Natural killer cell (primary cell): ENCODE data around the gene SRGAP3. TPM values are rescaled to one million over a fixed set of nuclear protein-coding genes. Genes with fewer than 3 reads are reported as not detected.
"Not testable (repeated sequence)": the region's sequence is repeated elsewhere in the genome, so short reads cannot be mapped to it uniquely, and the experiment has no call there.

Experiments used
- ATAC-seq, 3 donors: fragments of 150-1000 bp in 2 of 3; fragments of 200-7000 bp in 1 of 3; cut with Tn5 transposase; 1 replicate in 1 of 3; 2 replicates in 2 of 3; pipeline ENCODE4 v1.10.0; 2021; ENCODE audit warnings: mild to moderate bottlenecking in 2 of 3, moderate library complexity in 2 of 3
- DNase-seq, 2 donors: peaks; one replicate each; pipeline versions ENCODE4 v3.0.0 to v3.0.0-alpha.2; 2013 to 2021; ENCODE audit warnings: mixed read lengths in 1 of 2
- H3K27ac ChIP-seq: one replicate; pipeline ENCODE4 v1.5.1; 2013; ENCODE audit warnings: mild to moderate bottlenecking, low read length
- H3K27me3 ChIP-seq: one replicate; pipeline ENCODE4 v1.6.1; 2013; ENCODE audit warnings: low read length; ENCODE audit not compliant: control insufficient read depth, insufficient read depth
- H3K36me3 ChIP-seq: one replicate; pipeline ENCODE4 v1.6.1; 2013; ENCODE audit warnings: low read length; ENCODE audit not compliant: control insufficient read depth, insufficient read depth
- H3K4me1 ChIP-seq: one replicate; pipeline ENCODE4 v1.6.1; 2013; ENCODE audit warnings: low read length; ENCODE audit not compliant: control insufficient read depth, insufficient read depth
- H3K4me3 ChIP-seq: one replicate; pipeline ENCODE4 v1.5.1; 2013; ENCODE audit warnings: low read length
- H3K9me3 ChIP-seq: one replicate; pipeline ENCODE4 v1.6.1; 2013; ENCODE audit warnings: low read length; ENCODE audit not compliant: control insufficient read depth, insufficient read depth
- H3K27ac Mint-ChIP-seq, 2 donors: one replicate each; pipeline ENCODE4 v1.8.0; 2022; ENCODE audit warnings: mild to moderate bottlenecking in 2 of 2, mixed read lengths in 2 of 2, moderate library complexity in 1 of 2
- H3K27me3 Mint-ChIP-seq, 2 donors: one replicate each; pipeline ENCODE4 v1.8.0; 2022; ENCODE audit warnings: low read depth in 2 of 2, mixed read lengths in 2 of 2
- H3K36me3 Mint-ChIP-seq: one replicate; pipeline ENCODE4 v1.8.0; 2022; ENCODE audit warnings: mixed read lengths
- H3K4me1 Mint-ChIP-seq, 2 donors: one replicate each; pipeline ENCODE4 v1.8.0; 2022; ENCODE audit warnings: mixed read lengths in 2 of 2
- H3K4me3 Mint-ChIP-seq: one replicate; pipeline ENCODE4 v1.8.0; 2022; ENCODE audit warnings: mild to moderate bottlenecking, moderate library complexity, mixed read lengths
- H3K9me3 Mint-ChIP-seq, 2 donors: one replicate each; pipeline ENCODE4 v1.8.0; 2022; ENCODE audit warnings: mixed read lengths in 2 of 2
- WGBS: methylation state at CpG from one replicate; pipeline ENCODE4 v1.1.7; 2013; ENCODE audit warnings: missing lambda C conversion rate; ENCODE audit not compliant: insufficient coverage; 5-methylcytosine and 5-hydroxymethylcytosine counted together
- intact Hi-C: fragments of 100-400 bp; cut with micrococcal nuclease; formaldehyde crosslinking; loops from one replicate; pipeline ENCODE4 v1.14.2; 2022
- total RNA-seq, 4 donors: library from RNA; stranded (reverse); fragments of 120-200 nt in 1 of 4; gene quantifications; one replicate each; pipeline versions ENCODE4 v1.2.3 to v1.2.4, GENCODE V29; 2013 to 2022
- TF ChIP-seq, protein P1 (sequence below): fragments of 200-600 bp; IDR thresholded peaks from one replicate; pipeline ENCODE4 v1.8.0; 2022; ENCODE audit warnings: antibody characterized with exemption

SRGAP3 gene
- total RNA-seq, 3 donors from 2014 or later (not counting 1 experiment from before 2014, with no cell fraction given): 2.5 to 14.9 (median 3.0) TPM

DNA sequence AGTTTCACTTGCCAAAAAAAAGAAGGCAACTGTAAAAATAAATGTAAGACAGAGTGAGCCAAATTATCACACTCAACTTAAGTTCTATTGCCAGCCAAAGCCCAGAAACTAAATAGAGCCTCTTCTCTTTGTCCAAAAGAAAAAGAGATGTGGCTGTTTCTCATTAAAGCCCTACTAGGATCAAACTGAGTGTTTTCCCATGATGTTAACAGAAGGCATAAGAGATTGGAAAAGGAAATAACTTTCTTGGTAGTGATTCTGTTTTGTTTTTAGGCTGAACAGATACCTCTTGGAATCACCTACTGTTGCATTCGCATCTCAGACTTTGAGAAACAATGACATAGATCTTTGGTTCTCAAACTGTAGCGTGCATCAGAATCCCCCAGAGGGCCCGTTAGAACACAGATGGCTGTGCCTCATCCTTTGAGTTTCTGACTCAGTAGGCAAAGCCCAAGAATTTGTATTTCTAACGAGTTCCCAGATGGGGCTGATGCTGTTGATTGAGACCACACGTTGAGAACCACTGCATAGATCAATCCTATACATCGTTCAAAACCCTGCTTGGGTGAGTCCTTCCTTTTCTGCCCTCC lies 42.5 kb upstream of the SRGAP3 start:
- Histone ChIP-seq H3K36me3 (no peaks in the 10 kb centered on the region), H3K9me3 (no peaks in the 10 kb centered on the region), H3K27ac (no peak overlapping the region), H3K4me1 (no peaks in the 10 kb centered on the region), H3K4me3 (no peak overlapping the region), H3K27me3 (peaks cover 4% of the 10 kb centered on the region)
- H3K27ac Mint-ChIP-seq: no peak overlapping the region
- H3K4me1 Mint-ChIP-seq: no peaks in the 10 kb centered on the region
- TF ChIP-seq, protein P1, sequence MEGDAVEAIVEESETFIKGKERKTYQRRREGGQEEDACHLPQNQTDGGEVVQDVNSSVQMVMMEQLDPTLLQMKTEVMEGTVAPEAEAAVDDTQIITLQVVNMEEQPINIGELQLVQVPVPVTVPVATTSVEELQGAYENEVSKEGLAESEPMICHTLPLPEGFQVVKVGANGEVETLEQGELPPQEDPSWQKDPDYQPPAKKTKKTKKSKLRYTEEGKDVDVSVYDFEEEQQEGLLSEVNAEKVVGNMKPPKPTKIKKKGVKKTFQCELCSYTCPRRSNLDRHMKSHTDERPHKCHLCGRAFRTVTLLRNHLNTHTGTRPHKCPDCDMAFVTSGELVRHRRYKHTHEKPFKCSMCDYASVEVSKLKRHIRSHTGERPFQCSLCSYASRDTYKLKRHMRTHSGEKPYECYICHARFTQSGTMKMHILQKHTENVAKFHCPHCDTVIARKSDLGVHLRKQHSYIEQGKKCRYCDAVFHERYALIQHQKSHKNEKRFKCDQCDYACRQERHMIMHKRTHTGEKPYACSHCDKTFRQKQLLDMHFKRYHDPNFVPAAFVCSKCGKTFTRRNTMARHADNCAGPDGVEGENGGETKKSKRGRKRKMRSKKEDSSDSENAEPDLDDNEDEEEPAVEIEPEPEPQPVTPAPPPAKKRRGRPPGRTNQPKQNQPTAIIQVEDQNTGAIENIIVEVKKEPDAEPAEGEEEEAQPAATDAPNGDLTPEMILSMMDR: no peak
- DNase-seq: no peak
- H3K27me3 Mint-ChIP-seq: peaks cover 11 to 46% of the 10 kb centered on the region in 2 donors
- no peak for ATAC-seq
- no peaks in the 10 kb centered on the region for H3K36me3 Mint-ChIP-seq
- 73% methylated on average over 6 of the region's 6 CpGs for WGBS
- H3K9me3 Mint-ChIP-seq: no peaks in the 10 kb centered on the region
- intact Hi-C loops: no loop called here
- H3K4me3 Mint-ChIP-seq: no peak overlapping the region

DNA sequence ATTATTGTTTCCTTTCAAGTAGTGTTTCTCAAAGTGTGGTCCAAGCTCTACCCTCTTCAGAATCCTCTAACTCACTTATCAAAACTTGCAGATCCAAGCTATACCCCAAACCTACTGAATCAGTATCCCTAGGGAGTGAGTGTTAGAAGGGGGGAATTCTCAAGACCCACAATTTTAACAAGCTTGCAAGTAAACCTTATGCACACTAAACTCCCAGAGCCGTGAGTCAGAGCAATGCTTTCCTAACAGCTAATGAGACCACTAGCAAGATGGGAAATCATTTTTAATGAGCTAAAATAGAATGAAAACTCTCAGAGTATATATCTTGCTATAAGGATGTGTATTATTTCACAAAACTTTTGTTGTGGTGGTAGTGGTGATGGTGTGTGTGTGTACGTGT lies 41.1 kb upstream of the SRGAP3 start:
- TF ChIP-seq, protein P1: no peak
- Mint-ChIP-seq H3K9me3 (no peaks in the 10 kb centered on the region), H3K4me1 (no peaks in the 10 kb centered on the region), H3K36me3 (no peaks in the 10 kb centered on the region), H3K27ac (no peak overlapping the region), H3K4me3 (no peak overlapping the region), H3K27me3 (peaks cover 8 to 41% of the 10 kb centered on the region in 2 donors)
- H3K27ac ChIP-seq: no peak overlapping the region
- WGBS: no CpG with 5 or more reads among the region's 2 CpGs
- DNase-seq: no peak
- H3K27me3 ChIP-seq: peaks cover 4% of the 10 kb centered on the region
- H3K4me1 ChIP-seq: no peaks in the 10 kb centered on the region
- no peak for ATAC-seq
- no peaks in the 10 kb centered on the region for H3K9me3 ChIP-seq
- H3K36me3 ChIP-seq: no peaks in the 10 kb centered on the region
- intact Hi-C loops: no loop called here
- no peak overlapping the region for H3K4me3 ChIP-seq

DNA sequence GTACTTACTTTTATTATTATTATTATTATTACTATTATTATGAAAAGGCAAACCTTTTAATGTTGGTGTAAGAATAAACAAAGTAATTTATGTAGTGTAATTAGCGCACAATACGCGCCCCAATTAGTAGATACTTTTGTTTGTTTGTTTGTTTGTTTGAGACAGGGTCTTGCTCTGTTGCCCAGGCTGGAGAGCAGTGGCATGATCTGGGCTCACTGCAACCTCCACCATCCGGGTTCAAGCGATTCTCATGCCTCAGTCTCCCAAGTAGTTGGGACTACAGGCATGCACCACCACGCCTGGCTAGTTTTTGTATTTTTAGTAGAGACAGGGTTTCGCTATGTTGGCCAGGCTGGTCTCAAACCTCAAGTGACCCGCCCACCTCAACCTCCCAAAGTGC lies 32.1 kb upstream of the SRGAP3 start:
- H3K4me3 Mint-ChIP-seq, H3K4me1 ChIP-seq, H3K4me3 ChIP-seq, H3K27me3 ChIP-seq, H3K27ac ChIP-seq, H3K36me3 ChIP-seq, H3K9me3 ChIP-seq, H3K4me1 Mint-ChIP-seq, H3K27me3 Mint-ChIP-seq, ATAC-seq, H3K27ac Mint-ChIP-seq, H3K9me3 Mint-ChIP-seq, DNase-seq, H3K36me3 Mint-ChIP-seq, intact Hi-C loops: not testable (repeated sequence)
- WGBS: 82% methylated on average over 5 of the region's 8 CpGs

DNA sequence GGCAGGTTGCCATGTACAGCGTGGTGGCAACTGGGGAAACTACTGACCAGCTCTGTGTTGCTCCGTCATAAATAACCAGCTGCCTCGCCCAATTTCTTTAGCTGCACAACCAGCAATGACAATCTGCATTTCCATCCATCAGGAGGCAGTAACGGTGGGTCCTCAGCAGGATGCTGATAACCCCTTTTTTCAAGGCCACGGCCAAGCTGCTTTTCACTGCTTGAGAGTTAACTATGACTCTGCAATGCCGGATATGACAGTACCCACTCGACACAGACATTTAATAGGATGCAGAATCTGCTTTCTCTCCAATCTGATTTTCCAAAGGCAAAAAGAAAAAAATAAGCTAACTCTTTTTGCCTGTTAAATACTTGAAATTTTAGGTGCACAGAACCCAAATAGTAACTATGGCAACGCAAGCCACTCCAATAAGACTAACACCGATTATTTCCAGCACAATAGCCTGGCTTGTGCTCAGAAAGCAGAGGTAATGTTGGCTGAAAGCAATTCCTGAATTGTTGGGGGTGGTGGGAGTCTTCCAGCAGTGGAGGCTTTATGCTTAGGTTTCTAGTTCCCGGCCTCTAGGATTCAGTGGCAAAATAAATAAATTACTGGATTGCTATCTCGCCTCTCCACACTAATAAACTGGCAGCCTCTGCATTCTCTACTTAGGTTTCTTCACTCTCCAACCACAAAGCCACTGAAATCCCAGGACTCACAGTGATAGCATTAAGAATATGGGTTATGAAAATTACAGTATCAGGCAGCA lies 31.2 kb upstream of the SRGAP3 start:
- DNase-seq (no peak), ATAC-seq (no peak)
- intact Hi-C loops: no loop called here
- Histone ChIP-seq H3K27ac (no peak overlapping the region), H3K9me3 (no peaks in the 10 kb centered on the region), H3K36me3 (no peaks in the 10 kb centered on the region), H3K27me3 (no peaks in the 10 kb centered on the region), H3K4me1 (no peaks in the 10 kb centered on the region), H3K4me3 (no peak overlapping the region)
- Mint-ChIP-seq H3K9me3 (no peaks in the 10 kb centered on the region), H3K27ac (no peak overlapping the region), H3K4me3 (no peak overlapping the region), H3K36me3 (no peaks in the 10 kb centered on the region), H3K27me3 (peaks cover 0 to 5% of the 10 kb centered on the region in 2 donors), H3K4me1 (no peaks in the 10 kb centered on the region)
- WGBS: 77% methylated on average over 10 of the region's 11 CpGs
- TF ChIP-seq, protein P1: no peak
